GM18867 (cell line): ENCODE measurements around the gene COX17.

Experiments
- ATAC-seq: cut with Tn5 transposase; IDR thresholded peaks from one replicate; pipeline ENCODE4 v1.9.1; 2021; ENCODE audit warnings: mild to moderate bottlenecking, moderate library complexity; ENCODE audit not compliant: unreplicated experiment

The COX17 gene

GRCh38 chr3:119626196-119626595, 51.0 kb downstream of the COX17 start:
- ATAC-seq = no peak

GRCh38 chr3:119625451-119626153, 51.6 kb downstream of the COX17 start:
- no peak for ATAC-seq

DNA sequence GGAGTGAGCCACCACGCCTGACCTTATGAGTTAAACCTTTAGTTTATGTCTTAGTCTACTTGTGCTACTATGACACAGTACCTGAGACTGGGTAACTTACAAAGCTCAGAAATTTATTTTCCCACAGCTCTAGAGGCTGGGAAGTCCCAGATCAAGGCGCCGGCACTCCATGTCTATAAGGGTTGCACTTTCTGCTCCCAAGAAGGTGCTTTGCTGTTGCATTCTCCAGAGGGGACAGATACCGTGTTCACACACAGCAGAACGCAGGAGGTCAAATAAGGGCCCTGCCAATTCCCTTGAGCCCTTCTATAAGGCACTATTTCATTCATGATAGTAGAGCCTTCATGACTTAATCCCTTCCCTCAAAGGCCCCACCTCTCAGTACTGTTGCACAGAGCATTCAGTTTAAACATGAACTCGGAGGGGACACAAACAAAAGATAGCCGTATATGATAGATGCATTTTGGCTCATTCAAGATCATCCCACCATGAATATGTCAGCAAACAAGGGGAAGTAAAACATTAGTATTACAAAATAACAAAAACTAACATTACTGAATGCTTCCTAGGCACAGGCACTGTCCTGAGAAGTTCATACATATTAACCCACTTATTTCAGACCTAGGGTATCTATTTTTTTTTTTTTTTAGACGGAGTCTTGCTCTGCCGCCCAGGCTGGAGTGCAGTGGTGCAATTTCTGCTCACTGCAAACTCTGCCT, 53.0 kb downstream of the COX17 start:
- no peak for ATAC-seq

- ATAC-seq = no peak
These were observed 56.3 kb downstream of the COX17 start for GRCh38 chr3:119620899-119621298.
